Measurements from ENCODE around the gene ATP6V0A1.
"Not testable (repeated sequence)": the region's sequence is repeated elsewhere in the genome, so short reads cannot be mapped to it uniquely, and the experiment has no call there.

ATP6V0A1 gene

DNA sequence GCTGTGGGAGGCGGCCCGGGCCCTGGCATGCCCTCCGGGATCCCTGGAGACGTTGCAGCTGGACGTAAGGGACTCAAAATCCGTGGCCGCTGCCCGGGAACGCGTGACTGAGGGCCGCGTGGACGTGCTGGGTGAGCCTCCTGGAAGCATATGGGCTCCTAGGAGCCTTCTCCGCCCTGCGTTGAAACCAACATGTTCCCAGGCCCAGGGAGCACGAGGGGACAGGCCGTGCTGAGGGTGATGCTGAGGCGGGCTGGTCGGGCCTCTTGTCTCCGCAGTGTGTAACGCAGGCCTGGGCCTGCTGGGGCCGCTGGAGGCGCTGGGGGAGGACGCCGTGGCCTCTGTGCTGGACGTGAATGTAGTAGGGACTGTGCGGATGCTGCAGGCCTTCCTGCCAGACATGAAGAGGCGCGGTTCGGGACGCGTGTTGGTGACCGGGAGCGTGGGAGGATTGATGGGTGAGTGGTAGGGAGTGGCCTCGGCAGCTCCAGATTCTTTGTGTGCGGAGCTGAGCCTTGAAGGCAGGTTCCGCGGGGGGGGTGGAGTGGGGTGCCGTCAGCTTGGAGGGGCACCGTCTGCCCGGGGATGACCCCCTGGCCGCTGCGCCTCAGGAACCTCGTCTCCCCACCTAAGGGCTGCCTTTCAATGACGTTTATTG is 94.6 kb downstream of the ATP6V0A1 start:
- Histone ChIP-seq H3K27me3 (ENCODE audit: control insufficient read depth, insufficient read depth, low read length) (no peaks in the 10 kb centered on the region), H3K36me3 (ENCODE audit: control insufficient read depth, insufficient read depth, low read length) (no peaks in the 10 kb centered on the region), H3K9ac (ENCODE audit: low read length) (no peak overlapping the region), H3K4me3 (ENCODE audit: low read length) (no peak overlapping the region), H3K4me1 (ENCODE audit: control insufficient read depth, insufficient read depth, low read length) (peaks cover 23% of the 10 kb centered on the region), H3K9me3 (ENCODE audit: control insufficient read depth, low read length) (no peaks in the 10 kb centered on the region)

- Histone ChIP-seq H3K4me3 (ENCODE audit: low read length) (peak overlapping the region; percentile 66), H3K9me3 (ENCODE audit: control insufficient read depth, low read length) (no peaks in the 10 kb centered on the region), H3K36me3 (ENCODE audit: control insufficient read depth, insufficient read depth, low read length) (no peaks in the 10 kb centered on the region), H3K27me3 (ENCODE audit: control insufficient read depth, insufficient read depth, low read length) (no peaks in the 10 kb centered on the region), H3K9ac (ENCODE audit: low read length) (peak overlapping the region; percentile 95), H3K4me1 (ENCODE audit: control insufficient read depth, insufficient read depth, low read length) (peaks cover 24% of the 10 kb centered on the region)
Observed at GRCh38 chr17:42553866-42554249, 95.2 kb downstream of the ATP6V0A1 start.

DNA sequence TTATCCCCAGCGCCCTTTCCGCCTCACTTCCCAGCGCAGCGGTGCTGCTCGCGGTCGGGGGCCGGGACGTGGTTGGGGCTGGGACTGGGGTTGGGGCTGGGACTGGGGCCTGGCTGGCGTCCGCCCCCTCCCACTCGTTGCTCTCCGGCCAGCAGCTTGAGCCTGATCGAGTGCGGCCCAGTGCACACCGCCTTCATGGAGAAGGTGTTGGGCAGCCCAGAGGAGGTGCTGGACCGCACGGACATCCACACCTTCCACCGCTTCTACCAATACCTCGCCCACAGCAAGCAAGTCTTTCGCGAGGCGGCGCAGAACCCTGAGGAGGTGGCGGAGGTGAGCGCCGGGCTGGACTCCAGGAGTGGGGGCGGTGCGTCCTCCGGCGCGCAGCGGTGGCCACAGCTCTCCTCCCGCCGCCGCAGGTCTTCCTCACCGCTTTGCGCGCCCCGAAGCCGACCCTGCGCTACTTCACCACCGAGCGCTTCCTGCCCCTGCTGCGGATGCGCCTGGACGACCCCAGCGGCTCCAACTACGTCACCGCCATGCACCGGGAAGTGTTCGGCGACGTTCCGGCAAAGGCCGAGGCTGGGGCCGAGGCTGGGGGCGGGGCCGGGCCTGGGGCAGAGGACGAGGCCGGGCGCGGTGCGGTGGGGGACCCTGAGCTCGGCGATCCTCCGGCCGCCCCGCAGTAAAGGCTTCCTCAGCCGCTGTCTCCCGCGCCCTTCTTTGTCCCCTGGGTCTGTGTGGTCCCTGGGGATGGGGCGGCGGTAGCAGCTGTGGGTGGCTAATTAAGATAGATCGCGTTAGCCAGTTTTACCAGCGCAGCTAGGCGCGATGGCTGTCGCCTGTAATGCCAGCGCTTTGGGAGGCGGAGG is 95.8 kb downstream of the ATP6V0A1 start:
- Histone ChIP-seq H3K9me3 (ENCODE audit: control insufficient read depth, low read length) (no peaks in the 10 kb centered on the region), H3K4me1 (ENCODE audit: control insufficient read depth, insufficient read depth, low read length) (peaks cover 26% of the 10 kb centered on the region), H3K9ac (ENCODE audit: low read length) (peak overlapping the region; percentile 95), H3K36me3 (ENCODE audit: control insufficient read depth, insufficient read depth, low read length) (no peaks in the 10 kb centered on the region), H3K4me3 (ENCODE audit: low read length) (peak overlapping the region; percentile 66), H3K27me3 (ENCODE audit: control insufficient read depth, insufficient read depth, low read length) (no peaks in the 10 kb centered on the region)

DNA sequence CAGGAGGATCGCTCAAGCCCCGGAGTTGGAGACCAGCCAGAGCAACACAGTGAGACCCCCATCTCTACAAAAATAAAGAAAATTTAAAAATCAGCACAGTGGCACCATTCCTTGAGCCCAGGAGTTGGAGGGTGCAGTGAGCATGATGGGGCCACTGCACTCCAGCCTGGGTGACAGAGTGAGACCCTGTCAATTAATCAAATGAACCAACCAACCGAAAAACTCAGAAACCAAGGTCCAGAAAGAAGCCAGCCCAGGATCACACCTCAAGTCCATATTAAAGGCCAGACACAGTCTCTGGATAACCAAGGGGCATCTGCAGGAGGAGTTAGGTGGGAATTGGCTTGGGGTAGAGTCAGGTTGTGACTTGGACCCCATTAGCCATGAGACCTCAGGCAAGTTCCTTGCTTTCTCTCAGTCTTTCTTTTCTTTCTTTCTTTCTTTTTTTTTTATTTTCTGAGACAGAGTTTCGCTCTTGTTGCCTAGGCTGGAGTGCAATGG is 96.5 kb downstream of the ATP6V0A1 start:
- H3K9ac ChIP-seq (ENCODE audit: low read length) = peak overlapping the region; percentile 95
- no peaks in the 10 kb centered on the region for H3K9me3 ChIP-seq (ENCODE audit: control insufficient read depth, low read length)
- H3K27me3 ChIP-seq (ENCODE audit: control insufficient read depth, insufficient read depth, low read length) = no peaks in the 10 kb centered on the region
- H3K4me1 ChIP-seq (ENCODE audit: control insufficient read depth, insufficient read depth, low read length) = peaks cover 30% of the 10 kb centered on the region
- H3K36me3 ChIP-seq (ENCODE audit: control insufficient read depth, insufficient read depth, low read length) = no peaks in the 10 kb centered on the region
- H3K4me3 ChIP-seq (ENCODE audit: low read length) = peak overlapping the region; percentile 66

DNA sequence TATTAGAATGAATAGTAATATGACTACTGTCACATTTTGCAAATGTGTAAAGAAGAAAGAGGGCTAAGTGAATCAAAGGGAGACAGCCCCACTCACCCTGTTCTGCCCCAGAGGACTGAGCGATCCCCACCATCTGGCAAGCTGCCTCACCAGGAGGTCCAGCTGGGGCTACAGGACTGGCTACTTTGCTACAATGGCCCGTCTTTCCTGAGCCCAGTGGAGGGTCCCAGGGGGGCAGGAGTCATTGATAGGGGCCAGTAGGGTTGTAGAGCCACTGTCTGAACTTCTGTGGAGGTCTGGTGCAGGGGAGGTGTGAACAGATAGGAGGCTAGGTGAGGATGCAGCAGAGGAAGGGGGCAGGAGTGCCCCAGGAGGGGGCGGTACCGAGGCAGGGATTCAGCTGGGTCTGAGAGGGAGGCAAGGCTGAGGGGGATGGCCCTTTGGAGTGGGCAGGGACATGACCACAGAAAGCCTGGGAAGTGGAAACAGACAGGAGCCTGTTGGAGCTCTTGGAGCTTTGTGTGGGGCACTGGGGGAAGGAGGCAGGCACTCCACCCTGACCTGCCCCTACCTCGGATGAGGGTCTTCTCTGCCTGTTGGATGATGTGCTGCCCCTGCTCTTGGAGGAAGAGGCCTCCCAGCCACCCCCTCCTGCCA is 97.4 kb downstream of the ATP6V0A1 start:
- not testable (repeated sequence) for H3K27me3 ChIP-seq (ENCODE audit: control insufficient read depth, insufficient read depth, low read length); H3K4me3 ChIP-seq (ENCODE audit: low read length); H3K9me3 ChIP-seq (ENCODE audit: control insufficient read depth, low read length); H3K9ac ChIP-seq (ENCODE audit: low read length); H3K36me3 ChIP-seq (ENCODE audit: control insufficient read depth, insufficient read depth, low read length)
- H3K4me1 ChIP-seq (ENCODE audit: control insufficient read depth, insufficient read depth, low read length) = peaks cover 30% of the 10 kb centered on the region

GRCh38 chr17:42559075-42559474 is 100.4 kb downstream of the ATP6V0A1 start:
- H3K9ac ChIP-seq (ENCODE audit: low read length) = no peak overlapping the region
- H3K4me1 ChIP-seq (ENCODE audit: control insufficient read depth, insufficient read depth, low read length) = peaks cover 41% of the 10 kb centered on the region
- no peaks in the 10 kb centered on the region for H3K36me3 ChIP-seq (ENCODE audit: control insufficient read depth, insufficient read depth, low read length)

DNA sequence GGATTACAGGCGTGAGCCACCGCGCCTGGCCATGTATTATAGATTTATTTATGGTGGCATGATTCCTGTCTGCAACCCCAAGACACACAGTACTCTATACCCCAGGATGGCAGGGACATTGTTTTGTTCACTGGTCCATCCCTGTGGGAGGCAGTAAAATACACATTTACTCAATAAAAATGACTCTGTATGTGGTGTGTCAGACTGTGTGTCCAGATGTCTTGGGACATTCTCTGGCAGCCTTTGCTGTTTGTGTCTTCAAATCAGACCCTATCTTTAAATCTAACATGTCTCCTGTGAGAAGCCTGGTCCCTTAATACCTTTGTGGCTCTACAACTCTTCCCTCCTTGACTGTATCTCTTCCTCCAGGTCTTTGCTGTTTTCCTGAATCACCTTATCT is 101.6 kb downstream of the ATP6V0A1 start:
- peak overlapping the region; percentile 15 for H3K9ac ChIP-seq (ENCODE audit: low read length)
- no peak overlapping the region for H3K4me3 ChIP-seq (ENCODE audit: low read length)
- no peaks in the 10 kb centered on the region for H3K27me3 ChIP-seq (ENCODE audit: control insufficient read depth, insufficient read depth, low read length)
- H3K36me3 ChIP-seq (ENCODE audit: control insufficient read depth, insufficient read depth, low read length) = peaks cover 9% of the 10 kb centered on the region
- H3K9me3 ChIP-seq (ENCODE audit: control insufficient read depth, low read length) = no peaks in the 10 kb centered on the region
- H3K4me1 ChIP-seq (ENCODE audit: control insufficient read depth, insufficient read depth, low read length) = peaks cover 42% of the 10 kb centered on the region

More at GRCh38 chr17:42559075-42559474, 100.4 kb downstream of the ATP6V0A1 start:
- Histone ChIP-seq H3K9me3 (ENCODE audit: control insufficient read depth, low read length) (no peaks in the 10 kb centered on the region), H3K4me3 (ENCODE audit: low read length) (no peak overlapping the region), H3K27me3 (ENCODE audit: control insufficient read depth, insufficient read depth, low read length) (no peaks in the 10 kb centered on the region)

DNA sequence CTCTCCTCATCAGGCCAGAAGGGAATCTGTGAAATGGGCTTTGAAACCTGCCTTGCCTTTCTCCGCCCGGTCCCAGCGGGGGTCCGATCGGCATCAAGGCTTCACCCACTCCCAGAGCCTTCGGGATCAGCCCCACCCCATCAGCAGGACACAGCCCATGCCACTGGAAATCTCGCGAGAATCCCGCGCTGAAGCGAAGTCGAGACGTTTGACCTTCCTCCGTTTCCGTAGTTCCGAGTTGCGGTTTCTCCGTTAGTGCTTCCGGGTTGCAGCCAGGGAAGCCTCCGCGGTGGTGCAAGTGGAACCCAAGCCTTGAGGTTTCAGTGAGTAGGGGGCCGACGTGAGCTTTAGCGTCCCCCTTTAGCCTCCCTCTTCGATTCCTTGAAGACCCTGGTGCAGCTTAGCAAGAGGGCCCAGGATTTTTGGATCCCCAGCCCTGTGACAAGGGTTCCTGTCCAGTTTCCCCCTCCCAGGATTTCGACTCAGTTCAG is 103.3 kb downstream of the ATP6V0A1 start, which contains the start of gene COASY:
TSS of gene COASY (plus strand) at position 252 of the 491 bp plus-strand sequence. CDS start 475 bp downstream, outside the sequence.
- no peaks in the 10 kb centered on the region for H3K9me3 ChIP-seq (ENCODE audit: control insufficient read depth, low read length)
- peaks cover 9% of the 10 kb centered on the region for H3K36me3 ChIP-seq (ENCODE audit: control insufficient read depth, insufficient read depth, low read length)
- peaks cover 45% of the 10 kb centered on the region for H3K4me1 ChIP-seq (ENCODE audit: control insufficient read depth, insufficient read depth, low read length)
- H3K4me3 ChIP-seq (ENCODE audit: low read length) = peak within 1 kb of the TSS; percentile 53
- H3K9ac ChIP-seq (ENCODE audit: low read length) = peak within 1 kb of the TSS; percentile 84
- H3K27me3 ChIP-seq (ENCODE audit: control insufficient read depth, insufficient read depth, low read length) = no peaks in the 10 kb centered on the region

- Histone ChIP-seq H3K9me3 (ENCODE audit: control insufficient read depth, low read length) (no peaks in the 10 kb centered on the region), H3K4me1 (ENCODE audit: control insufficient read depth, insufficient read depth, low read length) (peaks cover 47% of the 10 kb centered on the region), H3K9ac (ENCODE audit: low read length) (peak overlapping the region; percentile 84), H3K4me3 (ENCODE audit: low read length) (peak overlapping the region; percentile 53), H3K36me3 (ENCODE audit: control insufficient read depth, insufficient read depth, low read length) (peaks cover 9% of the 10 kb centered on the region), H3K27me3 (ENCODE audit: control insufficient read depth, insufficient read depth, low read length) (no peaks in the 10 kb centered on the region)
Observed at GRCh38 chr17:42562388-42563142, 103.9 kb downstream of the ATP6V0A1 start.

DNA sequence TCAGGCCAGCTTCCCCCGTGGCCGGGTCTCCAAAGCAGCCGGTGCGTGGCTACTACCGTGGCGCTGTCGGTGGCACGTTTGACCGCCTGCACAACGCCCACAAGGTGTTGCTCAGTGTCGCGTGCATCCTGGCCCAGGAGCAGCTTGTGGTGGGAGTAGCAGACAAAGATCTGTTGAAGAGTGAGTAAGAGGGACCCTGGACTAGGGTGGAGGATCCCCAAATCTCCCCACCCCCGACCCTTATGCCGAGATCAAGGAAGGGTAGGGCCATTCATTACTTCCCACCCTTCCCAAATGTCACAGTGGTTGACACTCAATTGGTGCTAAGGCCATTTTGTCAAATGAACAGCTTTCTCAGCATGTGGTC is 104.4 kb downstream of the ATP6V0A1 start:
- Histone ChIP-seq H3K9ac (ENCODE audit: low read length) (peak overlapping the region; percentile 84), H3K36me3 (ENCODE audit: control insufficient read depth, insufficient read depth, low read length) (peaks cover 9% of the 10 kb centered on the region), H3K4me1 (ENCODE audit: control insufficient read depth, insufficient read depth, low read length) (peaks cover 52% of the 10 kb centered on the region), H3K27me3 (ENCODE audit: control insufficient read depth, insufficient read depth, low read length) (no peaks in the 10 kb centered on the region), H3K9me3 (ENCODE audit: control insufficient read depth, low read length) (no peaks in the 10 kb centered on the region), H3K4me3 (ENCODE audit: low read length) (peak overlapping the region; percentile 53)

DNA sequence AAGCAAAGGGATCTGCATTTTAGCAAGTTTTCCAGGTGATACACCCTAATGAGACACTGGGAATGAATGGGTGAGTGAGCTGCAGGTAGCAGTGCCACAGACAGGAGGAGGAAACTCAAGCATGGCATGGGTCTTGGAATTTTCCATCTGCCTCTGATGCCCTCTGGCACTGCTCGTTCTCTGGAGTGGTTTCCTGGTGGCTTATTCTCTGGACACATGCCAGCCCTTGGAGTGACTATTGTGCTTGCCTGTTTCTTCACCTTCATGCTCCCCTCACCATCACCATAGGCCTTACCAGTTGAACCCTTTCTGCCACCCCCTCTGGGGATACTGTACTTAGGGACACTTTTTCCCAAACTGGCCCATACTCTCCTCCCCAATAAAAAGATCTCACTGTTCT is 104.9 kb downstream of the ATP6V0A1 start:
- Histone ChIP-seq H3K9ac (ENCODE audit: low read length) (peak overlapping the region; percentile 84), H3K4me1 (ENCODE audit: control insufficient read depth, insufficient read depth, low read length) (peaks cover 54% of the 10 kb centered on the region), H3K4me3 (ENCODE audit: low read length) (no peak overlapping the region), H3K27me3 (ENCODE audit: control insufficient read depth, insufficient read depth, low read length) (no peaks in the 10 kb centered on the region), H3K9me3 (ENCODE audit: control insufficient read depth, low read length) (no peaks in the 10 kb centered on the region), H3K36me3 (ENCODE audit: control insufficient read depth, insufficient read depth, low read length) (peaks cover 13% of the 10 kb centered on the region)
